Muscle layer of colon (tissue), 2 donors: Measurements from ENCODE around the gene CNOT3.

Experiments used
- H3K27ac ChIP-seq: one replicate; pipeline ENCODE4 v1.7.0; 2013; ENCODE audit warnings: low read depth, mild to moderate bottlenecking, low read length, moderate library complexity
- H3K27me3 ChIP-seq, 2 donors: one replicate each; pipeline ENCODE4 v1.7.0; 2013; ENCODE audit warnings: low read length in 2 of 2, mild to moderate bottlenecking in 2 of 2; ENCODE audit not compliant: insufficient read depth in 2 of 2, control insufficient read depth in 1 of 2
- H3K36me3 ChIP-seq: one replicate; pipeline ENCODE4 v1.7.0; 2013; ENCODE audit warnings: mild to moderate bottlenecking, low read length; ENCODE audit not compliant: insufficient read depth
- H3K4me1 ChIP-seq: one replicate; pipeline ENCODE4 v1.7.0; 2013; ENCODE audit warnings: mild to moderate bottlenecking, low read length; ENCODE audit not compliant: insufficient read depth
- H3K4me3 ChIP-seq, 2 donors: one replicate each; pipeline ENCODE4 v1.7.0; 2013; ENCODE audit warnings: low read length in 2 of 2, low read depth in 1 of 2, mild to moderate bottlenecking in 1 of 2, moderate library complexity in 1 of 2
- H3K9ac ChIP-seq: one replicate; pipeline ENCODE4 v1.7.0; 2013; ENCODE audit warnings: low read length
- H3K9me3 ChIP-seq: one replicate; pipeline ENCODE4 v1.7.0; 2013; ENCODE audit warnings: mild to moderate bottlenecking, low read length
- donor health status: abdominal sarcoma.
- donor health status: Adenocarcinoma of cecum.

CNOT3 gene

DNA sequence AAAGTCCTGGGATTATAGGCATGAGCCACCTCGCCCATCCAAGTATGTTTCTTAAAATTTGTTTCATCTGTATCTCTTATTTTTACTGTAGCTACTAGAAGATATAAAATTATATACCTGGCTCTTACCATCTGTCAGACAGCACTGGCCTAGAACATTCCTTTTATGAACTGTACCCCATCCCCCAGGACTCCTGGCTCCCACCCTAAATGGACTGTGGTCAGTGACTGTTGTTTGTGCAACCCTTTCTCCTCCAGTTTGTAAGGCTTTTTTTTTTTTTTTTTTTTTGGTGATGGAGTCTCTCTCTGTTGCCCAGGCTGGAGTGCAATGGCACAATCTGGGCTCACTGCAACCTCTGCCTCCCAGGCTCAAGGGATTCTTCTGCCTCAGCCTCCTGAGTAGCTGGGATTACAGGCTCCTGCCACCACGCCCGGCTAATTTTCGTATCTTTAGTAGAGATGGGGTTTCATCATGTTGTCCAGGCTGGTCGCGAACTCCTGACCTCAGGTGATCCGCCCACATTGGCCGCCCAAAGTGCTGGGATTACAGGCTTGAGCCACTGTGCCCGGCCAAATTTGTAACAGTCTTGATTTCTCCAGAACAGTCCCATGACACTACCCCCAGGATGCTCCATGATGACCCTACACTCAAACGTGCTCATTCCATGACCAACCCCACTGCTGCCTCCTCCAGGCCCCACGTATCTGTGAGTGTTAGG, 32.4 kb upstream of the CNOT3 start:
- no peaks in the 10 kb centered on the region for H3K9me3 ChIP-seq
- no peak overlapping the region for H3K9ac ChIP-seq
- no peak overlapping the region for H3K4me3 ChIP-seq
- H3K4me1 ChIP-seq = peaks cover 6% of the 10 kb centered on the region
- H3K27ac ChIP-seq = no peak overlapping the region
- H3K36me3 ChIP-seq = peaks cover 27% of the 10 kb centered on the region
- no peaks in the 10 kb centered on the region for H3K27me3 ChIP-seq

DNA sequence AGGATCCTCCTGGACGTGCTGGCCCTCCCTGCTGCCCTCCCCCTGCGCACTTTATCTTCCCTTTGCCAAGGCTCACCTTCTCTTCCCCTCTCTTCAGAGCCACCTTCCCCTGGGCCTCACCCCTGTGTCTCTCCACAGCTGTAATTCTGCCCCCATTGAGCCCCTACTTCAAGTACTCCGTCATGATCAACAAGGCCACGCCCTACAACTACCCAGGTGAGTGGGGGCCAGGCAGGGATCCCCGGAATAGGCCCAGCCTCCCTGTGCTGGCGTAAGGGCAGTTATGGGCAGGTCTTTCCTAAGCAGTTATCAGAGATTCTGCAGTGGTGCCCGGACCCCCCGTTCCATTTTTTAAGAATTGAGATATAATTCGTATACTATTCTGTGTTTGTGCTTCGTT, 31.8 kb upstream of the CNOT3 start:
- peaks cover 32% of the 10 kb centered on the region for H3K36me3 ChIP-seq
- H3K9me3 ChIP-seq = no peaks in the 10 kb centered on the region
- H3K27me3 ChIP-seq = no peaks in the 10 kb centered on the region
- no peak overlapping the region for H3K4me3 ChIP-seq
- H3K9ac ChIP-seq = no peak overlapping the region
- peaks cover 6% of the 10 kb centered on the region for H3K4me1 ChIP-seq
- no peak overlapping the region for H3K27ac ChIP-seq

DNA sequence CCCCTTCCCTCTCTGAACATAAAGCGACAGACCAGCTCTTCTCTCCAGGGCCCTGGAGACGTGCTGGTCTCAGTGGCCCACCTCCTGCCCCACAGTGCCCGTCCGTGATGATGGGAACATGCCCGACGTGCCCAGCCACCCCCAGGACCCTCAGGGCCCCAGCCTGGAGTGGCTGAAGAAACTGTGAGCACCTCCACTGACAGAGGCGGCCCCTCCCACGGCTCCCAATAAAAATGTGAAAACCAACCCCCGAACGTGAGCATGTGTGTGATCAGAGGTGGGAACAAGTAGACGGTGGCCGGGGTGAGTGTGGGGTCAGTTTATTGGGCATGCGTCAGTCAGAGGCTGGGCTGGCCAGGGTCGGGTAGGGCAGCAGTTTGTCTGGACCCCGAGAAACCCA, 30.8 kb upstream of the CNOT3 start:
- Histone ChIP-seq H3K9me3 (no peaks in the 10 kb centered on the region), H3K4me1 (peaks cover 6% of the 10 kb centered on the region), H3K27me3 (no peaks in the 10 kb centered on the region), H3K9ac (no peak overlapping the region), H3K36me3 (peaks cover 36% of the 10 kb centered on the region), H3K4me3 (no peak overlapping the region), H3K27ac (no peak overlapping the region)

DNA sequence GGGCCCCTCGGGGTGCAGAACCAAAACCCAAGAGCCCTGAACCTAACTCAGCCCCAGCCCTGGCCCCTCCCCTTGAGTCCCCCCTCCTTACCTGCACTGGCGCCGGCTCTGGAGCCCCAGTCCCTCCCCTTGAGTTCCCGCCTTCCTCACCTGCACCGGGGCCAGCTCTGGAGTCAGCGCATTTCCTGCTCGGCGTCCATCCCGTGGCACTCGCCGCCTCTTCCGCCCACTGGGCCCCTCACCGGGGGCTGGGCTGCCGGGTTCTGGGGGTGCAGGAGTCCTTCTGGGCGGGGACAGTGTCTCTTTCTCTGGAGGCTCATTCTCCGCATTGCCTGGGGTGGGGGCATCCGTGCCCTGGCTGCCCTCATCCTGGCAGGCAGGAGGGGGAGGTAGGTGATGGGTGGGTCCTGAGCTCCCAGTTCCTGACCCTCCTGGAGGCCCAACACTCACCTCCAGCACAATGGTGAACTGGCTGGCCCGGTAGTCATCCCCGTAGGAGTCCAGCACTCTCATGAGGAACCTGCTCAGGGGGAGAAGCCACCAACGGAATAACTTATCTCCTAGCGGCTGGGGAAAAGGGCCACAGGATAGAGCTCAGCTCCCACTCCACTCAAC, 29.6 kb upstream of the CNOT3 start:
- no peak overlapping the region for H3K4me3 ChIP-seq
- H3K27ac ChIP-seq = no peak overlapping the region
- H3K27me3 ChIP-seq = no peaks in the 10 kb centered on the region
- H3K4me1 ChIP-seq = no peaks in the 10 kb centered on the region
- no peaks in the 10 kb centered on the region for H3K9me3 ChIP-seq
- peaks cover 36% of the 10 kb centered on the region for H3K36me3 ChIP-seq
- no peak overlapping the region for H3K9ac ChIP-seq

DNA sequence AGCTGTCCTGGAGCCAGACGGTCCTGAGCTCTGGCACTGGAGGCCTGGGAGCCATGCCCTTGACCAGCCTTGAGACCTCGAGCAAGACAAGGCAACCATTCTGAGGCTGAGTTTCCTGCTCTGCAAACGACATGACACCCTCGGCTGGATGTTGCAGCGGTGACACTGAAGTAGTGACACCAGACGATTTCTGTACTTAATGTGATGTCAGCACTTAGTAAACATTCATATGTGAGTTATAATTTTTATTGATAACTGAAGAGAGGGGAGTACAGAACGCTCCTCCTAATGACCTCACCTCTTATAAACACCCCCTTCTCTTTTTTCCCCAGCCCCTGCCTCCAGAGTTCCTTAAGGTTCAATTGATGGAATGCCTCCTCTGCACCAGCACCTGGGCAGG, 29.1 kb upstream of the CNOT3 start:
- Histone ChIP-seq H3K4me3 (no peak overlapping the region), H3K27me3 (no peaks in the 10 kb centered on the region), H3K36me3 (peaks cover 36% of the 10 kb centered on the region), H3K4me1 (no peaks in the 10 kb centered on the region), H3K9me3 (no peaks in the 10 kb centered on the region), H3K9ac (no peak overlapping the region), H3K27ac (no peak overlapping the region)

DNA sequence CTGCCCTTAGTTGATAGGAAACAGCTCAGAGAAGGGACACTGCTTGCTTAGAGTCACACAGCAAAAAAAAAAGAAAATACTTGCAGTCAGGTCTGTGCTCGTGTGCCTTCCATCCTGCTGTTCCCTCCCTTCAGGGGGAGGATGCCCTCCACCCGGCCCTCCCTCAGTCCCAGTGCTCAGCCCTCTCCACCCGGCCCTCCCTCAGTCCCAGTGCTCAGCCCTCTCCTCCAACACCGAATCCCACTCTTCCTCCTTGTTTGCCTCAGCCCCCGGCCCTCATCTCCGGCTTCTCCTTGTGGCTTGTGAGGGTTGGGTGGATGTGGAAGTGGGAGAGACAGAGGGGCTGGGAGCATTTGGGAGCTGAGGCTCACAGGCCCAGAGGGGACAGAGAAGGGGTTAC, 27.9 kb upstream of the CNOT3 start:
- H3K27ac ChIP-seq = no peak overlapping the region
- H3K4me3 ChIP-seq = no peak overlapping the region
- H3K36me3 ChIP-seq = peaks cover 36% of the 10 kb centered on the region
- H3K4me1 ChIP-seq = peaks cover 9% of the 10 kb centered on the region
- no peaks in the 10 kb centered on the region for H3K27me3 ChIP-seq
- no peak overlapping the region for H3K9ac ChIP-seq
- H3K9me3 ChIP-seq = no peaks in the 10 kb centered on the region

DNA sequence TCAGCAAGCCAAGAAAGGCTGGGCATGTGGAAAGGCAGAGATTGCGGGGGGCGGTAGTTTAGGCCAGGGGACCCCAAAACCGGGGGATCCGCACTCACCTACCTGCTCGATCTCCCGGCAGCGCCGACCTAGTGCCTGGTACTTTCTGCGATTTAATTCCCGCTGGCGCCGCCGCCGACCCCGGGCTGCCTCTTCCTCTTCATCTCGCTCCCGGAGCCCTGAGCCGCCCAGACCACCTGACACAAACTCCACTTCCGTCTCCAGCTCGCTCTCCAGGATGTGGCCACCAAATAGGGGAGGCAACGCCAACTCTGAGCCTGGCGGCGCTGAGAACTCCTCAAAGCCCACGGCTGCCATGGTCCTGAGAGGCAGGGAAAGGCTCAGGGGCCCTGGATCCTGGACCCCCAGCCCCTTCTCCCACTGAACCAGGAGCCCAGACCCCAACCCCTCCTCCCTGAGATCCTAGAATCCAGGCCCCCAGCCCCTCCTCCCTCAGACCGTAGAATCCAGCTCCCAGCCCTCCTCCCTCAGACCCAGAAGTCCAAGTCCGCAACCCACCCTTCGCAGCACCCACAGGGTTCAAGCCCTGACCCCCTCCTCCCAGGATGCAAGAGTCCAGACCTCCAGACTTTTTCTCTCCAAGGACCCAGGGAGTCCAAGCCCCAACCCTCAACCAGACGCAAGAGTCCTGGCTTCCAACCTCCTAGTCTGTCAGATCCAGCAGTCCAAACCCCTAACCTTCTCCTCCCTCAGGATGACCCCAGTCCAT, 23.0 kb upstream of the CNOT3 start:
- Histone ChIP-seq H3K27ac (peak overlapping the region; percentile 99), H3K4me1 (peaks cover 21% of the 10 kb centered on the region), H3K9ac (peak overlapping the region; percentile 75), H3K9me3 (no peaks in the 10 kb centered on the region), H3K36me3 (peaks cover 17% of the 10 kb centered on the region), H3K4me3 (peak overlapping the region; percentile 85 to 95), H3K27me3 (no peaks in the 10 kb centered on the region)

DNA sequence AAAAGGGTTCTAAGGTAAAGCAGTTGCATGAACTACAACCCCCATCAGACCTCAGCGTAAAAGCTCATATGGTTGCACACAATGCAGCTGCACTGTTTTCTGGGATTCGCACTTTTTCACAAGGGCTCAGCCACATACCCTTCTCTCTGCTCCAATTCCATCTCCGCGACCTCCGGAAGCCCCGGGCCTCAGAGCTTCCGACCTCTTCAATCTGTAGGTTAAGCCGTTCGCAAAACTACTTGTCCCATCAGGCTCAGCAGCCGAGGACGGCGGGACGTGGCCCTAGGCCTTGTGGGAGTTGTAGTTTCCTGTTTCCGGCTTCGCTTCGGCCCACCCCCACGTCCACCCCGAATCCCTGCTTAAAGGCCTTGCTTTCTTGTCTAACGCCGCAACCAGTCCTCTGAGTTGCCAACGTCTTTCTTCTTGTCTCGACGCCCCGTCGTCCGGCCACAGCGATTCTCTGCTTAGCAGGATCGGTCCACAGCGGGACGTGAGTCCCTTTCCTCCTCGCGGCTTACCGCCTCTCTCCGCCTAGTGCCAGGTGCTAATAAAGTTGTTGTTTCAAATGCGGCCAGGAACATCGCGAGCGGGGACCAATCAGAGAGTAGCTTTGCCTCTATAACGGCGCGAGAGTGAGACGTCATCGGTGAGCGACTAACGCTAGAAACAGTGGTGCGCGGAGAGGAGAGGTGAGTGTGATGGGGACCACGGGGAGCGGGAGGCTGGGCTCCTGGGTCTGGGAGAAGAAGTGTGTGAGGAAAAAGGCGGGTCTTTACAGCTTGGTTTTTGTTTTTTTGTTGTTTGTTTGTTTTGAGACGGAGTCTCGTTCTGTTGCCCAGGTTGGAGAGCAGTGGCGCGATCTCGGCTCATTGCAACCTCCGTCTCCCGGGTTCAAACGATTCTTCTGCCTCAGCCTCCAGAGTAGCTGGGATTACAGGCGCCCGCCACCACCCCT, 22.2 kb upstream of the CNOT3 start, which contains the start of the genes PRPF31 and TFPT:
Gene PRPF31 (plus strand): TSS at position 646 of the 955 bp plus-strand sequence. CDS start 2,525 bp downstream, outside the sequence.
Gene TFPT (minus strand): TSS at position 549 of the 955 bp plus-strand sequence. CDS start 388 bp downstream, at position 161.
- Histone ChIP-seq H3K27me3 (no peaks in the 10 kb centered on the region), H3K9ac (peak within 1 kb of the TSS; percentile 75), H3K4me3 (peak within 1 kb of the TSS; percentile 85 to 95), H3K9me3 (no peaks in the 10 kb centered on the region), H3K4me1 (peaks cover 21% of the 10 kb centered on the region), H3K36me3 (peaks cover 18% of the 10 kb centered on the region), H3K27ac (peak within 1 kb of the TSS; percentile 99)

DNA sequence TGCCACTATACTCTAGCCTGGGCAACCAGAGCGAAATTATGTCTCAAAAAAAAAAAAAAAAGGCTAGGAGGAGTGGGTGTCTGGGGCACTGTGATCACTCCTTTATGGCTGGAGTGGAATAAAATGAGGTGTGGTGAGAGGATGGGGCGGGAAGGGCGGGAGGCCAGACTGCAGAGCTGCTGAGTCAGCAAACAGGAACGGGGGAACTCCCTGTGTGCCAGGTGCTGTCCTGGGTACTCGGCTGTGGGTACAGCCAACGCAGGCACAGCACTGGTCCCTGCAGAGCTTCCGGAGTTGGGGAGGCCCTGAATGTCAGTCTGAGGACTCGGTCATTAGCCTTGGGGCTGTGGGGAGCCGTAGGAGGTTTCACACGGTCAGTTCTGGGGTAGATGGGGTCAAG, 16.3 kb upstream of the CNOT3 start:
- H3K36me3 ChIP-seq = peaks cover 54% of the 10 kb centered on the region

DNA sequence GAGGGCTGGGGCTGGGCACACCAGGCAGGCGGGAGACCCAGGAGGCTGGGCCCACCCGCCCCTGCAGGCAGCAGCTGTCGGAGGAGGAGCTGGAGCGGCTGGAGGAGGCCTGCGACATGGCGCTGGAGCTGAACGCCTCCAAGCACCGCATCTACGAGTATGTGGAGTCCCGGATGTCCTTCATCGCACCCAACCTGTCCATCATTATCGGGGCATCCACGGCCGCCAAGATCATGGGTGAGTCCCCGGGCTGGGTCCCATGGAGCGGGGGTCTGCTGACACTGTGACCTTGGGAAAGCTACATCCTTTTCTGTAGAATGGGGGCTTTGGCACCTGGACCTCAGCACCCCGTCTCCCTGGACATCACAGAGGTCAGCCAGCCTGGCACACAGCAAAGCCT, 13.9 kb upstream of the CNOT3 start:
- Histone ChIP-seq H3K27ac (no peak overlapping the region), H3K27me3 (no peaks in the 10 kb centered on the region), H3K4me3 (no peak overlapping the region), H3K9me3 (no peaks in the 10 kb centered on the region), H3K9ac (no peak overlapping the region), H3K36me3 (peaks cover 70% of the 10 kb centered on the region), H3K4me1 (no peaks in the 10 kb centered on the region)

More for the DNA sequence above, 16.3 kb upstream of the CNOT3 start:
- Histone ChIP-seq H3K4me1 (peaks cover 7% of the 10 kb centered on the region), H3K9me3 (no peaks in the 10 kb centered on the region), H3K4me3 (no peak overlapping the region), H3K27ac (no peak overlapping the region), H3K27me3 (no peaks in the 10 kb centered on the region), H3K9ac (no peak overlapping the region)
